Endothelial cell of umbilical vein (primary cell): ENCODE data around the gene DDX49. TPM values are rescaled to one million over a fixed set of nuclear protein-coding genes. Genes with fewer than 3 reads are reported as not detected.

Experiments
- BruUV-seq: library from RNA; stranded (reverse); fragments of 400-500 nt; replicated peaks from 2 replicates; lab custom pipeline; 2021; lab: Mats Ljungman, UMichigan
- CTCF ChIA-PET: fragments of 300-600, 350-600 bp; sonication (Branson Sonifier 250); formaldehyde crosslinking; loops from one replicate; lab custom pipeline; 2021; ENCODE audit warnings: antibody characterized with exemption, inconsistent platforms; lab: Charles Lee
- POLR2A ChIA-PET: fragments of 300-600, 350-600 bp; sonication (Branson Sonifier 250); formaldehyde crosslinking; loops from one replicate; lab custom pipeline; 2021; ENCODE audit warnings: antibody characterized with exemption, inconsistent platforms; lab: Charles Lee
- DNase-seq: peaks from one replicate; pipeline ENCODE4 v3.0.0-alpha.2; 2011; ENCODE audit warnings: low read depth, low spot score
- FAIRE-seq: peaks from 2 replicates; lab custom pipeline; 2011; peaks lifted over from hg19 to GRCh38; lab: Jason Lieb, UNC
- H2AFZ ChIP-seq: 2 replicates; pipeline ENCODE4 v1.6.0; 2012; ENCODE audit warnings: low read depth, low read length, control low read depth, inconsistent platforms
- H3K27ac ChIP-seq: 2 replicates; pipeline ENCODE4 v1.5.1; 2011; ENCODE audit warnings: low read depth, mild to moderate bottlenecking, control low read depth, low read length, moderate library complexity; ENCODE audit not compliant: insufficient read depth
- H3K27me3 ChIP-seq, 2 experiments: 2 replicates each; pipeline versions ENCODE4 v1.6.0 to v1.6.1; 2011; ENCODE audit warnings: low read length in 2 of 2, mixed read lengths in 1 of 2; ENCODE audit not compliant: control insufficient read depth in 2 of 2, insufficient read depth in 2 of 2
- H3K36me3 ChIP-seq, 2 experiments: 2 replicates in 1 of 2; 3 replicates in 1 of 2; pipeline ENCODE4 v1.5.1; 2011; ENCODE audit warnings: low read length in 2 of 2, mild to moderate bottlenecking in 1 of 2, moderate library complexity in 1 of 2; ENCODE audit not compliant: control insufficient read depth in 2 of 2, insufficient read depth in 2 of 2; ENCODE audit errors: extremely low read depth in 1 of 2
- H3K4me1 ChIP-seq: 3 replicates; pipeline ENCODE4 v1.5.1; 2011; ENCODE audit warnings: mild to moderate bottlenecking, low read length; ENCODE audit not compliant: control insufficient read depth, insufficient read depth; ENCODE audit errors: extremely low read depth
- H3K4me2 ChIP-seq: 2 replicates; pipeline ENCODE4 v1.6.1; 2011; ENCODE audit warnings: low read length, control low read depth, mixed read lengths; ENCODE audit not compliant: insufficient read depth
- H3K4me3 ChIP-seq, 3 experiments: fragments of 200-600 bp in 1 of 3; sonication (generic), shearing (Covaris generic) in 1 of 3; replicated peaks in 1 of 3; 2 replicates each; pipeline ENCODE4 v1.5.1; 2011 to 2016; ENCODE audit warnings: control low read depth in 3 of 3, low read length in 3 of 3, mild to moderate bottlenecking in 2 of 3, inconsistent platforms in 1 of 3, low read depth in 1 of 3, moderate library complexity in 1 of 3; ENCODE audit not compliant: insufficient read depth in 1 of 3
- H3K79me2 ChIP-seq: 2 replicates; pipeline ENCODE4 v1.6.0; 2012; ENCODE audit warnings: low read length, inconsistent platforms; ENCODE audit not compliant: control insufficient read depth, insufficient read depth
- H3K9ac ChIP-seq: replicated peaks from 2 replicates; pipeline ENCODE3; 2011; ENCODE audit warnings: low read length, control low read depth; ENCODE audit not compliant: insufficient read depth; ENCODE audit errors: extremely low read depth
- H3K9me1 ChIP-seq: replicated peaks from 3 replicates; pipeline ENCODE4 v1.6.0; 2011; ENCODE audit warnings: mild to moderate bottlenecking, low read length; ENCODE audit not compliant: control insufficient read depth, insufficient read depth; ENCODE audit errors: extremely low read depth
- H3K9me3 ChIP-seq: replicated peaks from 2 replicates; pipeline ENCODE4 v1.5.1; 2012; ENCODE audit warnings: low read length, inconsistent platforms; ENCODE audit not compliant: control insufficient read depth, insufficient read depth
- H4K20me1 ChIP-seq: replicated peaks from 2 replicates; pipeline ENCODE3; 2011; ENCODE audit warnings: mild to moderate bottlenecking, low read length; ENCODE audit not compliant: control insufficient read depth, insufficient read depth; ENCODE audit errors: extremely low read depth
- CTCF ChIP-seq, 2 donors: IDR thresholded peaks; 1 replicate in 1 of 2; 2 replicates in 1 of 2; pipeline ENCODE4 v1.5.1; 2011; ENCODE audit warnings: low read length in 2 of 2, mild to moderate bottlenecking in 2 of 2, moderate library complexity in 2 of 2, control low read depth in 1 of 2, inconsistent platforms in 1 of 2, low read depth in 1 of 2; ENCODE audit not compliant: insufficient read depth in 1 of 2; ENCODE audit errors: extremely low read depth in 1 of 2
- EZH2 ChIP-seq: IDR thresholded peaks from 2 replicates; pipeline ENCODE4 v1.6.1; 2012; ENCODE audit warnings: borderline replicate concordance, low read depth, mild to moderate bottlenecking, moderate library complexity, low read length, inconsistent platforms; ENCODE audit not compliant: severe bottlenecking
- FOS ChIP-seq: IDR thresholded peaks from 2 replicates; pipeline ENCODE4 v1.6.1; 2011; ENCODE audit warnings: mild to moderate bottlenecking, low read length, moderate library complexity, borderline replicate concordance; ENCODE audit not compliant: insufficient read depth
- GATA2 ChIP-seq: IDR thresholded peaks from 2 replicates; pipeline ENCODE4 v1.7.0; 2011; ENCODE audit warnings: low read depth, mild to moderate bottlenecking, moderate library complexity, mixed read lengths, low read length; ENCODE audit not compliant: insufficient read length, insufficient read depth
- JUN ChIP-seq: IDR thresholded peaks from 2 replicates; pipeline ENCODE4 v1.6.1; 2011; ENCODE audit warnings: borderline replicate concordance, low read depth; ENCODE audit not compliant: insufficient read length, insufficient read depth
- MAX ChIP-seq: IDR thresholded peaks from 2 replicates; pipeline ENCODE4 v1.6.1; 2011; ENCODE audit not compliant: insufficient read depth, insufficient read length
- MYC ChIP-seq: IDR thresholded peaks from one replicate; pipeline ENCODE4 v1.6.1; 2011; ENCODE audit warnings: mild to moderate bottlenecking, low read depth, low read length
- POLR2A ChIP-seq: IDR thresholded peaks from 2 replicates; pipeline ENCODE4 v1.6.1; 2012; ENCODE audit warnings: low read depth, mild to moderate bottlenecking, control low read depth, low read length
- POLR2AphosphoS5 ChIP-seq: IDR thresholded peaks from 2 replicates; pipeline ENCODE4 v1.6.1; 2012; ENCODE audit warnings: low read depth, mild to moderate bottlenecking, control low read depth, low read length, moderate library complexity; ENCODE audit not compliant: insufficient read depth
- dilution Hi-C: fragments of 300-500 bp; cut with MboI; formaldehyde crosslinking; loops from one replicate; pipeline ENCODE4 v1.15.0; 2019; ENCODE audit warnings: low sequenced_read_pairs; ENCODE audit not compliant: extremely low pct_ligation_motif_present
- intact Hi-C: fragments of 100-400 bp; cut with micrococcal nuclease; formaldehyde crosslinking; loops from one replicate; pipeline ENCODE4 v1.10.0; 2022
- polyA plus RNA-seq, 4 experiments: library from polyadenylated mRNA; depleted of rRNA in 3 of 4; stranded (reverse) in 3 of 4; unstranded in 1 of 4; fragments of >200 nt; gene quantifications; 2 replicates each; pipeline versions ENCODE4 v1.2.1 to v1.2.3, GENCODE V29; 2011 to 2012; ENCODE audit warnings: missing spikeins in 1 of 4
- total RNA-seq: library from RNA; stranded (reverse); gene quantifications from 2 replicates; pipeline ENCODE4 v1.2.3, GENCODE V29; 2021

DDX49 gene
- total and polyA plus RNA-seq, 2 donors (not counting 3 experiments of a cell fraction or from before 2014, with no cell fraction given) = 51.9 to 60.1 TPM

- POLR2A ChIA-PET = no interaction called here
- no TSS peak for BruUV-seq
- no peak for FAIRE-seq
These were observed 18.6 kb upstream of the DDX49 start for GRCh38 chr19:18900700-18901481.

More at GRCh38 chr19:18900700-18901481, 18.6 kb upstream of the DDX49 start:
- H2AFZ ChIP-seq = no peak overlapping the region
- CTCF ChIA-PET = no interaction called here
- DNase-seq = no peak
- no peak overlapping the region for H3K9ac ChIP-seq
- H3K9me3 ChIP-seq = no peaks in the 10 kb centered on the region
- no peaks in the 10 kb centered on the region for H3K4me1 ChIP-seq
- no peaks in the 10 kb centered on the region for H4K20me1 ChIP-seq
- no peaks in the 10 kb centered on the region for H3K27me3 ChIP-seq
- TF ChIP-seq FOS (no peak), JUN (no peak), POLR2AphosphoS5 (no peak), GATA2 (no peak), POLR2A (no peak), CTCF (IDR thresholded peaks at IDR 0.05; ENCODE audit: extremely low read depth in 1 of 2, insufficient read depth in 1 of 2, low read depth in 1 of 2, low read length in 2 of 2) (no peak), EZH2 (no peak), MYC (no peak), MAX (no peak)
- dilution Hi-C loops = no loop called here
- H3K4me2 ChIP-seq = no peak overlapping the region
- H3K79me2 ChIP-seq = no peaks in the 10 kb centered on the region
- no peaks in the 10 kb centered on the region for H3K9me1 ChIP-seq
- H3K4me3 ChIP-seq = no peak overlapping the region
- no peak overlapping the region for H3K27ac ChIP-seq
- intact Hi-C loops = no loop called here
- H3K36me3 ChIP-seq = peaks cover 0 to 31% of the 10 kb centered on the region in 2 experiments
